HepG2 (cell line): ENCODE data around the gene ZMYND8. TPM values are rescaled to one million over a fixed set of nuclear protein-coding genes. Genes with fewer than 3 reads are reported as not detected.

Source experiments
- ATAC-seq: fragments of 200-7000 bp; cut with Tn5 transposase; 3 replicates; pipeline ENCODE4 v1.9.1; 2020; ENCODE audit warnings: mild to moderate bottlenecking, moderate library complexity
- BruUV-seq: library from RNA; stranded (reverse); fragments of 400-500 nt; replicated peaks from 2 replicates; lab custom pipeline; 2021; lab: Mats Ljungman, UMichigan
- CTCF ChIA-PET: fragments of 300-600 bp; formaldehyde crosslinking; extraction: SDS; loops from one replicate; lab custom pipeline; 2021; ENCODE audit warnings: low total read pairs, inconsistent platforms, low intra/inter-chr PET ratio; lab: Yijun Ruan, JAX
- POLR2A ChIA-PET: fragments of 350-600 bp; sonication (Branson Sonifier 250); formaldehyde crosslinking; loops from one replicate; lab custom pipeline; 2020; ENCODE audit warnings: antibody characterized with exemption, inconsistent platforms; lab: Yijun Ruan, JAX
- DNase-seq: peaks from one replicate; pipeline ENCODE4 v3.0.0-alpha.2; 2015; ENCODE audit warnings: low spot score
- FAIRE-seq: peaks from 3 replicates; lab custom pipeline; 2011; peaks lifted over from hg19 to GRCh38; lab: Jason Lieb, UNC
- H2AFZ ChIP-seq: one replicate; pipeline ENCODE4 v1.6.1; 2011; ENCODE audit warnings: low read length, inconsistent platforms
- H3K27ac ChIP-seq: fragments of 300-600 bp; 3 replicates; pipeline ENCODE4 v1.8.0; 2011; ENCODE audit warnings: mixed run types, mild to moderate bottlenecking, mixed read lengths, low read length, inconsistent platforms; ENCODE audit not compliant: insufficient read depth; ENCODE audit errors: extremely low read length
- H3K27me3 ChIP-seq, 2 experiments: fragments of 200-600 bp in 1 of 2; 2 replicates in 1 of 2; 3 replicates in 1 of 2; pipeline versions ENCODE4 v1.6.0 to v1.8.0; 2011; ENCODE audit warnings: low read length in 2 of 2, mild to moderate bottlenecking in 2 of 2, moderate library complexity in 2 of 2, inconsistent platforms in 1 of 2; ENCODE audit not compliant: insufficient read depth in 2 of 2, control insufficient read depth in 1 of 2
- H3K36me3 ChIP-seq, 2 experiments: fragments of 200-600 bp in 1 of 2; replicated peaks in 1 of 2; 2 replicates in 1 of 2; 3 replicates in 1 of 2; pipeline versions ENCODE4 v1.5.1 to v1.8.0; 2011; ENCODE audit warnings: low read length in 2 of 2, inconsistent platforms in 1 of 2; ENCODE audit not compliant: insufficient read depth in 2 of 2, control insufficient read depth in 1 of 2
- H3K4me1 ChIP-seq: 2 replicates; pipeline ENCODE4 v1.5.1; 2012; ENCODE audit warnings: low read length, inconsistent platforms; ENCODE audit not compliant: insufficient read depth
- H3K4me2 ChIP-seq: 2 replicates; pipeline ENCODE4 v1.6.0; 2011; ENCODE audit warnings: low read depth, low read length, inconsistent platforms
- H3K4me3 ChIP-seq, 3 experiments: fragments of 200-600 bp in 1 of 3; sonication (generic), shearing (Covaris generic) in 1 of 3; replicated peaks in 1 of 3; 2 replicates each; pipeline ENCODE4 v1.5.1; 2011 to 2016; ENCODE audit warnings: low read length in 3 of 3, inconsistent platforms in 2 of 3, low read depth in 2 of 3, mild to moderate bottlenecking in 2 of 3, control low read depth in 1 of 3, mixed read lengths in 1 of 3; ENCODE audit not compliant: insufficient read depth in 1 of 3
- H3K79me2 ChIP-seq: one replicate; pipeline ENCODE4 v1.6.1; 2011; ENCODE audit warnings: low read length, inconsistent platforms; ENCODE audit not compliant: insufficient read depth
- H3K9ac ChIP-seq: 2 replicates; pipeline ENCODE4 v1.6.0; 2011; ENCODE audit warnings: mild to moderate bottlenecking, low read depth, low read length, inconsistent platforms; ENCODE audit not compliant: insufficient read depth
- H3K9me3 ChIP-seq: 2 replicates; pipeline ENCODE4 v1.5.1; 2012; ENCODE audit warnings: mild to moderate bottlenecking, low read length
- H4K20me1 ChIP-seq: 2 replicates; pipeline ENCODE4 v1.6.0; 2011; ENCODE audit warnings: inconsistent platforms, mild to moderate bottlenecking, low read length, moderate library complexity; ENCODE audit not compliant: insufficient read depth
- ARID4A ChIP-seq: sonication (generic); formaldehyde crosslinking; IDR thresholded peaks from 2 replicates; pipeline ENCODE4 v1.5.0; 2020; ENCODE audit warnings: mild to moderate bottlenecking, missing genetic modification reagents, borderline replicate concordance
- E2F5 ChIP-seq: sonication (generic); formaldehyde crosslinking; conservative IDR thresholded peaks from 2 replicates; pipeline ENCODE4 v1.4.0; 2020; ENCODE audit warnings: missing genetic modification reagents
- GLMP ChIP-seq: sonication (generic); formaldehyde crosslinking; IDR thresholded peaks from 2 replicates; pipeline ENCODE4 v1.9.0; 2021; ENCODE audit warnings: missing genetic modification reagents, mild to moderate bottlenecking, borderline replicate concordance
- KDM4B ChIP-seq: sonication (generic); formaldehyde crosslinking; IDR thresholded peaks from 2 replicates; pipeline ENCODE4 v1.4.0; 2020; ENCODE audit warnings: missing genetic modification reagents
- MTF1 ChIP-seq: sonication (generic); formaldehyde crosslinking; IDR thresholded peaks from 2 replicates; pipeline ENCODE4 v1.5.0; 2020; ENCODE audit warnings: missing genetic modification reagents
- REL ChIP-seq: sonication (generic); formaldehyde crosslinking; conservative IDR thresholded peaks from 2 replicates; pipeline ENCODE4 v1.8.0; 2022; ENCODE audit warnings: mild to moderate bottlenecking, missing genetic modification reagents, moderate library complexity
- RFXAP ChIP-seq: sonication (generic); formaldehyde crosslinking; IDR thresholded peaks from 2 replicates; pipeline ENCODE4 v1.4.0; 2020; ENCODE audit warnings: missing genetic modification reagents, borderline replicate concordance
- RXRB ChIP-seq: IDR thresholded peaks from 2 replicates; pipeline ENCODE4 v1.6.1; 2016; ENCODE audit warnings: borderline replicate concordance, missing genetic modification reagents, missing compliant biosample characterization
- SUZ12 ChIP-seq: fragments of 150-350 bp; IDR thresholded peaks from 2 replicates; pipeline ENCODE4 v1.6.1; 2014; ENCODE audit warnings: low read depth, low read length
- TFDP1 ChIP-seq: IDR thresholded peaks from 2 replicates; pipeline ENCODE4 v1.6.1; 2016; ENCODE audit warnings: missing compliant biosample characterization, missing genetic modification reagents, borderline replicate concordance
- ZNF143 ChIP-seq: sonication (generic); formaldehyde crosslinking; IDR thresholded peaks from 2 replicates; pipeline ENCODE4 v1.4.0; 2020; ENCODE audit warnings: missing genetic modification reagents
- ZNF44 ChIP-seq: sonication (generic); formaldehyde crosslinking; IDR thresholded peaks from 2 replicates; pipeline ENCODE4 v1.5.1; 2020; ENCODE audit warnings: mild to moderate bottlenecking, missing genetic modification reagents
- ZNF772 ChIP-seq: sonication (generic); formaldehyde crosslinking; IDR thresholded peaks from 2 replicates; pipeline ENCODE4 v1.5.0; 2020; ENCODE audit warnings: mild to moderate bottlenecking, missing genetic modification reagents
- ZSCAN22 ChIP-seq: sonication (generic); formaldehyde crosslinking; IDR thresholded peaks from 2 replicates; pipeline ENCODE4 v1.4.0; 2020; ENCODE audit warnings: mild to moderate bottlenecking, missing genetic modification reagents
- WGBS: methylation state at CpG from one replicate; pipeline ENCODE4 v1.1.6; 2017; ENCODE audit warnings: low lambda C conversion rate; 5-methylcytosine and 5-hydroxymethylcytosine counted together
- in situ Hi-C: cut with HindIII; loops from 2 replicates; pipeline ENCODE4 v1.10.0; 2017; ENCODE audit warnings: low pct_unique_long_range_greater_than_20kb; ENCODE audit not compliant: extremely low pct_ligation_motif_present
- intact Hi-C: fragments of 100-400 bp; cut with micrococcal nuclease; formaldehyde crosslinking; loops from one replicate; pipeline ENCODE4 v1.10.0; 2022; ENCODE audit not compliant: unreplicated experiment
- polyA plus RNA-seq, 8 experiments: library from polyadenylated mRNA; depleted of rRNA in 3 of 8; stranded (reverse) in 7 of 8; unstranded in 1 of 8; fragments of >200 nt; fragmentation: Illumina TruSeq in 4 of 8; extraction: Trizol in 4 of 8; gene quantifications; 2 replicates each; pipeline versions ENCODE4 v1.2.1 to v1.2.3, GENCODE V29; 2011 to 2016; ENCODE audit warnings: low read depth in 4 of 8, missing spikeins in 1 of 8, mixed read lengths in 1 of 8; ENCODE audit not compliant: insufficient read depth in 1 of 8
- total RNA-seq, 5 experiments: library from RNA; depleted of rRNA; stranded (reverse); fragments of >200 nt; fragmentation: Illumina TruSeq; extraction: Trizol; gene quantifications; 2 replicates each; pipeline ENCODE4 v1.2.3, GENCODE V29; 2016; ENCODE audit warnings: low read depth in 1 of 5
- TF ChIP-seq, protein P1 (sequence below): sonication (generic); formaldehyde crosslinking; IDR thresholded peaks from 2 replicates; pipeline ENCODE4 v1.5.0; 2020; ENCODE audit warnings: mild to moderate bottlenecking, missing genetic modification reagents

ZMYND8 gene
- total and polyA plus RNA-seq, 2 of the 13 experiments (the other 11 are each of a cell fraction or from before 2014, with no cell fraction given): 53.9 to 84.7 TPM

GRCh38 chr20:47389867-47390347, 33.4 kb upstream of the ZMYND8 start:
- Histone ChIP-seq H3K9me3 (no peaks in the 10 kb centered on the region), H3K4me3 (no peak overlapping the region), H3K4me1 (peaks cover 26% of the 10 kb centered on the region), H3K9ac (no peak overlapping the region), H4K20me1 (no peaks in the 10 kb centered on the region), H3K27ac (no peak overlapping the region), H3K36me3 (no peaks in the 10 kb centered on the region), H3K79me2 (no peaks in the 10 kb centered on the region), H3K4me2 (no peak overlapping the region), H3K27me3 (no peaks in the 10 kb centered on the region), H2AFZ (no peak overlapping the region)
- in situ Hi-C loops (loop anchor here (10.0 to 25.0 kb wide), 2 partner anchors 115 to 628 kb away; no protein-coding TSS in a partner anchor), intact Hi-C loops (loop anchor here (10.0 kb wide), 1 partner anchor 65 kb away; no protein-coding TSS in a partner anchor)
- no peak for DNase-seq
- BruUV-seq: no TSS peak
- CTCF ChIA-PET: no interaction called here
- whole genome bisulfite sequencing: 88% methylated on average over 6 of the region's 6 CpGs
- POLR2A ChIA-PET: interaction anchor here (1.0 kb wide), 1 partner anchor 31 kb away, joined by 3 read pairs; no protein-coding TSS in a partner anchor
- no peak for ATAC-seq
- FAIRE-seq: no peak
- no peak for TF ChIP-seq TFDP1 (CRISPR knock-in tag)
- 0 out of 2 replicates have a peak, but pooled peaks have one; percentile 32 for TF ChIP-seq ZNF143 (CRISPR knock-in tag)
- TF ChIP-seq ZNF772 (CRISPR knock-in tag): no peak
- TF ChIP-seq RFXAP (CRISPR knock-in tag): no peak
- no peak for TF ChIP-seq SUZ12
- no peak for TF ChIP-seq KDM4B
- TF ChIP-seq, protein P1, sequence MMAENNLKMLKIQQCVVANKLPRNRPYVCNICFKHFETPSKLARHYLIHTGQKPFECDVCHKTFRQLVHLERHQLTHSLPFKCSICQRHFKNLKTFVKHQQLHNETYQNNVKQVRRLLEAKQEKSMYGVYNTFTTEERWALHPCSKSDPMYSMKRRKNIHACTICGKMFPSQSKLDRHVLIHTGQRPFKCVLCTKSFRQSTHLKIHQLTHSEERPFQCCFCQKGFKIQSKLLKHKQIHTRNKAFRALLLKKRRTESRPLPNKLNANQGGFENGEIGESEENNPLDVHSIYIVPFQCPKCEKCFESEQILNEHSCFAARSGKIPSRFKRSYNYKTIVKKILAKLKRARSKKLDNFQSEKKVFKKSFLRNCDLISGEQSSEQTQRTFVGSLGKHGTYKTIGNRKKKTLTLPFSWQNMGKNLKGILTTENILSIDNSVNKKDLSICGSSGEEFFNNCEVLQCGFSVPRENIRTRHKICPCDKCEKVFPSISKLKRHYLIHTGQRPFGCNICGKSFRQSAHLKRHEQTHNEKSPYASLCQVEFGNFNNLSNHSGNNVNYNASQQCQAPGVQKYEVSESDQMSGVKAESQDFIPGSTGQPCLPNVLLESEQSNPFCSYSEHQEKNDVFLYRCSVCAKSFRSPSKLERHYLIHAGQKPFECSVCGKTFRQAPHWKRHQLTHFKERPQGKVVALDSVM: 0 out of 2 replicates have a peak, but pooled peaks have one; percentile 26
- no peak for TF ChIP-seq ARID4A (CRISPR knock-in tag)
- no peak for TF ChIP-seq REL (CRISPR knock-in tag)
- TF ChIP-seq GLMP: no peak
- TF ChIP-seq E2F5 (CRISPR knock-in tag): no peak
- no peak for TF ChIP-seq ZSCAN22 (CRISPR knock-in tag)
- no peak for TF ChIP-seq ZNF44
- no peak for TF ChIP-seq MTF1 (CRISPR knock-in tag)
- no peak for TF ChIP-seq RXRB
